Right ventricle myocardium inferior (tissue), 1 donor: ENCODE measurements around the gene CCL11. TPM values are rescaled to one million over a fixed set of nuclear protein-coding genes. Genes with fewer than 3 reads are reported as not detected.

Experiments
- ATAC-seq: fragments of 200-7000 bp; cut with Tn5 transposase; one replicate; pipeline ENCODE4 v1.9.1; 2020; ENCODE audit warnings: mild to moderate bottlenecking, moderate library complexity
- DNase-seq: peaks from one replicate; pipeline ENCODE4 v3.0.0; 2021; ENCODE audit errors: missing footprints
- intact Hi-C: fragments of 100-400 bp; cut with DNase I; formaldehyde crosslinking; loops from one replicate; pipeline ENCODE4 v1.11.0; 2022
- total RNA-seq: library from RNA; stranded (reverse); fragmentation: NEBNext Ultra II Directional; extraction: Animal tissue kit (Norgen Biotek cat#: 25700); gene quantifications from one replicate; pipeline ENCODE4 v1.2.1, GENCODE V29; 2021
- donor health status: DM: no; HTN: yes; CAD: no; lungs with severe emphysema.

CCL11 gene
- total RNA-seq, 1 donor from 2014 or later, result 5.4 TPM

DNA sequence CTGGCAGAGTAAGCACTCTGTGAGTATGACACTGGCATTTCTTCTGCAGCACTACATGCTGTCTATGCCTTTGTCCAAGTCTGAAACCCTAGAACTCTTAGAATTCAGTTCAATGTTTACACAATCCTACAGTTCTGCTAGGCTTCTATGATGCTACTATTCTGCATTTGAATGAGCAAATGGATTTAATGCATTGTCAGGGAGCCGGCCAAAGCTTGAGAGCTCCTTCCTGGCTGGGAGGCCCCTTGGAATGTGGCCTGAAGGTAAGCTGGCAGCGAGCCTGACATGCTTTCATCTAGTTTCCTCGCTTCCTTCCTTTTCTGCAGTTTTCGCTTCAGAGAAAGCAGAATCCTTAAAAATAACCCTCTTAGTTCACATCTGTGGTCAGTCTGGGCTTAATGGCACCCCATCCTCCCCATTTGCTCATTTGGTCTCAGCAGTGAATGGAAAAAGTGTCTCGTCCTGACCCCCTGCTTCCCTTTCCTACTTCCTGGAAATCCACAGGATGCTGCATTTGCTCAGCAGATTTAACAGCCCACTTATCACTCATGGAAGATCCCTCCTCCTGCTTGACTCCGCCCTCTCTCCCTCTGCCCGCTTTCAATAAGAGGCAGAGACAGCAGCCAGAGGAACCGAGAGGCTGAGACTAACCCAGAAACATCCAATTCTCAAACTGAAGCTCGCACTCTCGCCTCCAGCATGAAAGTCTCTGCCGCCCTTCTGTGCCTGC, 30.7 kb upstream of the CCL11 start, which contains the start of gene CCL2:
Gene CCL2, plus strand, starts transcription at position 635 of the 730 bp plus-strand sequence. Its CDS starts 65 bp downstream, at position 700.
- intact Hi-C loops, result loop anchor here (5.0 kb wide), 4 partner anchors 52 to 273 kb away; partner anchors contain the start of gene CCL1
- DNase-seq, result peak; percentile 82
- ATAC-seq, result peak; percentile 71

DNA sequence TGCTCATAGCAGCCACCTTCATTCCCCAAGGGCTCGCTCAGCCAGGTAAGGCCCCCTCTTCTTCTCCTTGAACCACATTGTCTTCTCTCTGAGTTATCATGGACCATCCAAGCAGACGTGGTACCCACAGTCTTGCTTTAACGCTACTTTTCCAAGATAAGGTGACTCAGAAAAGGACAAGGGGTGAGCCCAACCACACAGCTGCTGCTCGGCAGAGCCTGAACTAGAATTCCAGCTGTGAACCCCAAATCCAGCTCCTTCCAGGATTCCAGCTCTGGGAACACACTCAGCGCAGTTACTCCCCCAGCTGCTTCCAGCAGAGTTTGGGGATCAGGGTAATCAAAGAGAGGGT, 30.2 kb upstream of the CCL11 start:
- intact Hi-C loops, result loop anchor here (5.0 kb wide), 1 partner anchor 107 kb away; the partner anchor contains the start of gene CCL1
- DNase-seq (no peak), ATAC-seq (no peak)

DNA sequence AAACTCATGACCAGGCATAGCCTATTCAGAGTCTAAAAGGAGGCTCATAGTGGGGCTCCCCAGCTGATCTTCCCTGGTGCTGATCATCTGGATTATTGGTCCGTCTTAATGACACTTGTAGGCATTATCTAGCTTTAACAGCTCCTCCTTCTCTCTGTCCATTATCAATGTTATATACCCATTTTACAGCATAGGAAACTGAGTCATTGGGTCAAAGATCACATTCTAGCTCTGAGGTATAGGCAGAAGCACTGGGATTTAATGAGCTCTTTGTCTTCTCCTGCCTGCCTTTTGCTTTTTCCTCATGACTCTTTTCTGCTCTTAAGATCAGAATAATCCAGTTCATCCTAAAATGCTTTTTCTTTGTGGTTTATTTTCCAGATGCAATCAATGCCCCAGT, 29.7 kb upstream of the CCL11 start:
- ATAC-seq, result no peak
- intact Hi-C loops, result loop anchor here (5.0 kb wide), 1 partner anchor 106 kb away; the partner anchor contains the start of gene CCL1
- DNase-seq, result no peak

GRCh38 chr17:34257299-34257985, 28.1 kb upstream of the CCL11 start:
- no peak for DNase-seq
- intact Hi-C loops, result loop anchor here (5.0 kb wide), 1 partner anchor 105 kb away; the partner anchor contains the start of gene CCL1
- ATAC-seq, result no peak

GRCh38 chr17:34257986-34258326, 27.6 kb upstream of the CCL11 start:
- no peak for ATAC-seq
- intact Hi-C loops, result loop anchor here (5.0 kb wide), 1 partner anchor 104 kb away; the partner anchor contains the start of gene CCL1
- no peak for DNase-seq

- intact Hi-C loops, result loop anchor here (5.0 kb wide), 1 partner anchor 103 kb away; the partner anchor contains the start of gene CCL1
- ATAC-seq, result no peak
Observed at GRCh38 chr17:34259146-34259545, 26.4 kb upstream of the CCL11 start.

GRCh38 chr17:34260861-34261260, 24.7 kb upstream of the CCL11 start:
- DNase-seq (no peak), ATAC-seq (no peak)
- intact Hi-C loops, result no loop called here

More at GRCh38 chr17:34259146-34259545, 26.4 kb upstream of the CCL11 start:
- no peak for DNase-seq

GRCh38 chr17:34261568-34262337, 23.8 kb upstream of the CCL11 start:
- ATAC-seq, result no peak

DNA sequence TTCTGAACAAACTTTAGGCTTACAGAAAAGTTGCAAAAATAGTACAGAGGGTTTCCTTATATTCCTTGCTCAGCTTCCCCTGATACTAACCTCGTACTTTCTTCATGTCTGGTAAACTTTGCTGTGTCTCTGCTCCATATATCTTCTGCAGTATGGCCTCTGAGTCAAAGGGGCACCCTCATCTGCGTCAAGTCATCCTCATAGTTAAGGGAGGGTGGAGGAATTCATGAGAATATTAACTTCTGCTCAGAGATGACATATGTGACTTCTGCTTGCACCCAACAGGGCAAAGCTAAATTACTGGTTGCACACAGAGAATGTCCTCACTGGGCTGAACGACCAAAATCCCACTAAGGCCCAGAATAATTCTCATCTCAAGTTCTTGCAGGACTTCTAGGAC, 19.8 kb upstream of the CCL11 start:
- ATAC-seq (no peak), DNase-seq (no peak)
- intact Hi-C loops, result no loop called here

More at GRCh38 chr17:34261568-34262337, 23.8 kb upstream of the CCL11 start:
- intact Hi-C loops, result no loop called here
- no peak for DNase-seq

GRCh38 chr17:34269969-34270368, 15.6 kb upstream of the CCL11 start, which contains the start of gene CCL7:
Gene CCL7, plus strand, starts transcription at chr17:34270221. Its CDS starts 70 bp downstream, at chr17:34270291.
- intact Hi-C loops, result no loop called here
- no peak for ATAC-seq
- no peak for DNase-seq

DNA sequence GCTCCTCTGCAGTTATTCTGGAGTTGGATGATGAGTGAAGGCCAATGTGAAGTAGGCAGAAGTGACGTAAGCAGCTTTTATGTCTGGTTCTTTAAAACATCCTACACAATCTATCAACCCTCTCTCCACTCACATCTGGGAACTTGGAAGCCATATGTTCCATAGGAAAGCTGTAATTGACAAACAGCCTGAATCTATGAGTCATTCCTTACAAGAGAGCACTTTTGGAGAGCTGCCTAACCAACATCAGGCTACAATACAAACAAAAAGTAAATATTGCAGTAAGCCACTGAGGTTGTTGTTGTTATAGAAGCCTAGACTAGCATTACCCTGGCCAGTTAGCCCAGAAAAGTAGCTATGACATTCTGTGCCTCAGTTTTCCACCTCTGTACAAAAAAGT, 9.7 kb upstream of the CCL11 start:
- DNase-seq (no peak), ATAC-seq (no peak)
- intact Hi-C loops, result no loop called here

GRCh38 chr17:34276826-34277225, 8.7 kb upstream of the CCL11 start:
- intact Hi-C loops, result no loop called here
- DNase-seq (no peak), ATAC-seq (no peak)

DNA sequence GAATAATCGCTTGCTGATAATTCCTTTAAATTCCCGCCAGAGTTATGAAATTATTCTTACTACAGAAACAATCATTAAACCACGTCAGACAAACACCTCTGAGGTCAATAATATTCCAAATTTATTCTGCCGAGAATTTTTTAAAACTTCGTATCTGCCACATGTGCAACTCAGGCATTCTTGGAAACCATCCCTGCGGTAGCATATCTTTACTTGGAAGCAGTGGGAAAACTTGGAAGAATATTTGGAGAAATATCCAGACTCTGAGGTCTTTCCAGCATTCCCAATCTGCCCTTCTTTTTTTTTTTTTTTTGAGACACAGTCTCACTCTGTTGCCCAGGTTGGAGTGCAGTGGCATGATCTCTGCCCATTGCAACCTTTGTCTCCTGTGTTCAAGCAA, 2.0 kb upstream of the CCL11 start:
- intact Hi-C loops, result no loop called here
- no peak for DNase-seq
- ATAC-seq, result no peak

GRCh38 chr17:34287875-34288274, 2.3 kb downstream of the CCL11 start:
- intact Hi-C loops, result no loop called here
- DNase-seq, result no peak
- ATAC-seq, result no peak

- peak; percentile 23 for ATAC-seq
- DNase-seq, result no peak
- intact Hi-C loops, result no loop called here
Observed at GRCh38 chr17:34290586-34290985, 5.0 kb downstream of the CCL11 start.

DNA sequence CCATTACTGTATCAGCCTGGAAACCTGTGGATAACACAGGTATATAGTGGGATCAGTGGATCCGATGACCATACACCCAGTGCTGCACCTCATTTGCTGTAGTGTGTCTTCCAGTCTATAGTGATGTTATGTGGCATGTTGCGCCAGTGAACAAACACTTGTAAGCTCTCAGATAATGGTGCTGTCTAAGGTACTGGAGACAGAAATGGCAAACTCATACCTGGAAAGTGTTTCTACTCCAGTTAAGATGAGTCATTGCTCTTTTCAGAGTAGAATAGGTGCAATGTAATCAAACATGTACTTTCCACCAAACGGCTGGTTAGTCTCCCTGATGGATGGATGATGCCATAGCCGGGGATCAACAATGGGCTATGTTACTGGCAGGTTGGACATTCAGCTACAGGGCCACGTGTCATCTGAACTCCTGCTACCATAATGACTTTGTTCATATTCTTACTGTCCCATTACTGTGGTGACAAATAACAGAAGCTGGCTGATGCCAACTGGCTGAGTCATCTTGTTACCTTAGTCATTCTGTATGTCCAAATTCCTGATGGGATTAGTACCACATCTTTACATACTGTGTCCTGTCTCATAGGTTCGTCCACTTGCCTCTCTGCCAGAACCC, 6.3 kb downstream of the CCL11 start:
- no peak for DNase-seq
- intact Hi-C loops, result no loop called here
- no peak for ATAC-seq

- ATAC-seq (no peak), DNase-seq (no peak)
- intact Hi-C loops, result no loop called here
Observed at GRCh38 chr17:34299027-34299426, 13.5 kb downstream of the CCL11 start.

GRCh38 chr17:34299956-34300577, 14.5 kb downstream of the CCL11 start:
- intact Hi-C loops, result loop anchor here (2.0 kb wide), 1 partner anchor 65 kb away; no protein-coding TSS in a partner anchor
- DNase-seq (no peak), ATAC-seq (no peak)
